Uterus (tissue), 4 donors: ENCODE results near the gene PRSS33. TPM values are rescaled to one million over a fixed set of nuclear protein-coding genes. Genes with fewer than 3 reads are reported as not detected.

Experiments
- DNase-seq, 2 donors: peaks; one replicate each; pipeline ENCODE4 v3.0.0-alpha.2; 2019 to 2020
- H3K27ac ChIP-seq, 2 donors: fragments of 200-600 bp; sonication (generic); 1 replicate in 1 of 2; 2 replicates in 1 of 2; pipeline ENCODE4 v1.5.1; 2016 to 2018
- H3K27me3 ChIP-seq, 2 donors: fragments of 200-600 bp; sonication (generic); one replicate each; pipeline ENCODE4 v1.5.1; 2018 to 2019; ENCODE audit warnings: control low read depth in 1 of 2
- H3K36me3 ChIP-seq, 2 donors: fragments of 200-600 bp; sonication (generic); one replicate each; pipeline ENCODE4 v1.5.1; 2019; ENCODE audit warnings: control low read depth in 1 of 2
- H3K4me1 ChIP-seq, 2 donors: fragments of 200-600 bp; sonication (generic); one replicate each; pipeline ENCODE4 v1.5.1; 2018 to 2019; ENCODE audit warnings: control low read depth in 1 of 2
- H3K4me3 ChIP-seq, 2 donors: fragments of 200-600 bp; sonication (generic); 1 replicate in 1 of 2; 2 replicates in 1 of 2; pipeline ENCODE4 v1.5.1; 2018 to 2019; ENCODE audit warnings: mild to moderate bottlenecking in 1 of 2
- H3K9me3 ChIP-seq, 2 donors: fragments of 200-600 bp; sonication (generic); one replicate each; pipeline ENCODE4 v1.5.1; 2019; ENCODE audit warnings: control low read depth in 1 of 2
- POLR2A ChIP-seq, 2 donors: fragments of 450-650 bp; IDR thresholded peaks; one replicate each; pipeline ENCODE4 v1.6.1; 2016; ENCODE audit warnings: antibody characterized with exemption in 2 of 2, mild to moderate bottlenecking in 1 of 2, moderate library complexity in 1 of 2
- intact Hi-C: fragments of 100-400 bp; cut with DNase I; formaldehyde crosslinking; loops from one replicate; pipeline ENCODE4 v1.15.1; 2023; ENCODE audit warnings: low total_unique reads
- total RNA-seq, 4 donors: library from RNA; depleted of rRNA in 3 of 4; stranded (reverse); fragments of >200 nt in 3 of 4; gene quantifications; one replicate each; pipeline versions ENCODE4 v1.1.0 to v1.2.4, GENCODE V29; 2014 to 2023
- TF ChIP-seq, protein P1 (sequence below), 4 experiments: fragments of 200-600 bp in 2 of 4; fragments of 450-650 bp in 2 of 4; sonication (generic) in 2 of 4; IDR thresholded peaks; one replicate each; pipeline ENCODE4 v1.5.1; 2016 to 2019; ENCODE audit warnings: antibody characterized with exemption in 4 of 4, mild to moderate bottlenecking in 2 of 4, moderate library complexity in 1 of 4
- donor health status: DM: yes; HTN: yes; CAD: no.

The PRSS33 gene
- total RNA-seq, 4 donors from 2014 or later: 0.21 TPM; not detected in 3

DNA sequence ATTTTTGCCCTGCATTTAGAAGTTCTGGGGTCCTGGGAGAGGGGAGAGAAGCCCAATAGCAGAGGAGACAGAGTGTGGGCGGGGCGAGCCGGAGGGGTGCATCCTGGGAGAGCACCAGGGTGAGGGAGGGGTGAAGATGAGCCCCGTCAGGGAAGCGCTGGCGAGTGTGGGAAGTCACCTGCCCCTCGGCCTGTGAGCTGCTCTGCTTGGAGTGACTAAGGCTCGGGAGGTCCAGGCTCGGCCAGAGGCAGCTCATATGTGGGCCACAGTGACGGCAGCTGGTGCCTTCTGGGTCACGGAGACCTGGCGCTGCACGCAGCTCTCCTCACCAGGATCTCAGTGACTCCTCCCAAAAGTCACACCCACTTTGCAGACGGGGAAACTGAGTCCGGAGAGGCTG, 43.8 kb upstream of the PRSS33 start:
- Histone ChIP-seq H3K9me3 (no peaks in the 10 kb centered on the region), H3K4me3 (no peak overlapping the region), H3K4me1 (no peaks in the 10 kb centered on the region), H3K27ac (no peak overlapping the region), H3K36me3 (no peaks in the 10 kb centered on the region), H3K27me3 (no peaks in the 10 kb centered on the region)
- intact Hi-C loops: no loop called here
- DNase-seq: no peak
- TF ChIP-seq, protein P1, sequence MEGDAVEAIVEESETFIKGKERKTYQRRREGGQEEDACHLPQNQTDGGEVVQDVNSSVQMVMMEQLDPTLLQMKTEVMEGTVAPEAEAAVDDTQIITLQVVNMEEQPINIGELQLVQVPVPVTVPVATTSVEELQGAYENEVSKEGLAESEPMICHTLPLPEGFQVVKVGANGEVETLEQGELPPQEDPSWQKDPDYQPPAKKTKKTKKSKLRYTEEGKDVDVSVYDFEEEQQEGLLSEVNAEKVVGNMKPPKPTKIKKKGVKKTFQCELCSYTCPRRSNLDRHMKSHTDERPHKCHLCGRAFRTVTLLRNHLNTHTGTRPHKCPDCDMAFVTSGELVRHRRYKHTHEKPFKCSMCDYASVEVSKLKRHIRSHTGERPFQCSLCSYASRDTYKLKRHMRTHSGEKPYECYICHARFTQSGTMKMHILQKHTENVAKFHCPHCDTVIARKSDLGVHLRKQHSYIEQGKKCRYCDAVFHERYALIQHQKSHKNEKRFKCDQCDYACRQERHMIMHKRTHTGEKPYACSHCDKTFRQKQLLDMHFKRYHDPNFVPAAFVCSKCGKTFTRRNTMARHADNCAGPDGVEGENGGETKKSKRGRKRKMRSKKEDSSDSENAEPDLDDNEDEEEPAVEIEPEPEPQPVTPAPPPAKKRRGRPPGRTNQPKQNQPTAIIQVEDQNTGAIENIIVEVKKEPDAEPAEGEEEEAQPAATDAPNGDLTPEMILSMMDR (IDR thresholded peaks at IDR 0.05): no peak
- TF ChIP-seq POLR2A (IDR thresholded peaks at IDR 0.05): no peak

DNA sequence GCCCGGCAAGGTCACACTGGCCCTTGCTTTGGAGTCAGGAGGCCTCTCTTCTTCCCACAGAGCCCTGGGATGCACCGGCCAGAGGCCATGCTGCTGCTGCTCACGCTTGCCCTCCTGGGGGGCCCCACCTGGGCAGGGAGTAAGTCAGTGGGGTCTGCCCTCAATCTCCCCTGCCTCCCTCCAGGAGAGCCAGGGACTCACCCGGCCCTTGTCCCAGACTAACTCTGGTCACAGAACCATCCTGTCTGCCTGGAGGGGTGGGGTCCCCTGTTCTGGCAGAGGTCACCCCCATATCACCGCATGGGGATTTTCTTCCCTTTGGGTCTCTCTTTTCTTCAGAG, 43.0 kb upstream of the PRSS33 start:
- H3K27ac ChIP-seq: no peak overlapping the region
- H3K9me3 ChIP-seq: no peaks in the 10 kb centered on the region
- DNase-seq: no peak
- TF ChIP-seq, protein P1 (IDR thresholded peaks at IDR 0.05): no peak
- no peak for TF ChIP-seq POLR2A (IDR thresholded peaks at IDR 0.05)
- intact Hi-C loops: no loop called here
- no peaks in the 10 kb centered on the region for H3K27me3 ChIP-seq
- H3K4me3 ChIP-seq: no peak overlapping the region
- H3K4me1 ChIP-seq: no peaks in the 10 kb centered on the region
- H3K36me3 ChIP-seq: no peaks in the 10 kb centered on the region

DNA sequence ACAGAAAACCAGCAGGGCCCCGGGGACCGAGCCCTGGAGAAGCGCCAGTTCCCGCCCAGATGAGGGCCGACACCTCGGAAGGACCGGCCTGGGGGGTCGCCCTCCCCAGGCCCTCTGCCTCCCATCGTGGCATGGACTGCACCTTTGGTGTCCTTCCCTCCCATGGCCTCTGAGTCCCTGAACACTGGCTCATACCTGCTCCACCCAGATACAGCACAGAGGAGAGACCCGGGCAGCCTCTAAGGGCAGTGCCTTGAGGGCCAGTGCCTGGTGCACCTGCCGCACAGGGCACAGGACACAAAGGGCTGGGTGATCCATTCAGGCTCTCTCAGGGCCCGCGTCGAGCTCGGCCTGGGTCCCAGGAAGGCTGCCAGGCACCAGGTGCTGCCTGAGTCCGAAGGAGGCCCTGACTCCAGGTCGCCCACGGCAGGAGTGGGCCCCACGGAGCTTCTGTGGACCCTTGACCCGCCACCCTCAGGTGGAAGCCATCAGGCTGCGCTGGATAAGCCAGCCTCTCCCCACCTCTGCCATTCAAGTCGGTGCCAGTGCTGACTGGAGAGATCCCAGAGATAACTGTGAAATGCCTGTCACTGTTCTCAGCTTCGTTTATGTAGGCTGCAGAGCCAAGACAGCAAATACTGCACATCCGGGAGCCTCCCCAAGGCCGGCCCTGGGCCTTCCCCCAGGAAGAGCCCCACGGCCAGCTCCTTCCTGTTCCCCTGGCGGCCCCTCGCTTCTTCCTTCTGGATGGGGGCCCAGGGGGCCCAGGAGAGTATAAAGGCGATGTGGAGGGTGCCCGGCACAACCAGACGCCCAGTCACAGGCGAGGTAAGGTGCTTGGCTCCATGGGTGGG, 42.4 kb upstream of the PRSS33 start, which contains the start of gene ZG16B:
ZG16B (plus strand) TSS at position 803 of the 854 bp plus-strand sequence. CDS start 139 bp downstream, outside the sequence.
- Histone ChIP-seq H3K4me1 (no peaks in the 10 kb centered on the region), H3K27ac (no peak within 1 kb of the TSS), H3K36me3 (no peaks in the 10 kb centered on the region), H3K4me3 (no peak within 1 kb of the TSS), H3K9me3 (no peaks in the 10 kb centered on the region), H3K27me3 (no peaks in the 10 kb centered on the region)
- intact Hi-C loops: no loop called here
- TF ChIP-seq, protein P1 (IDR thresholded peaks at IDR 0.05): no peak
- TF ChIP-seq POLR2A (IDR thresholded peaks at IDR 0.05): no peak
- no peak for DNase-seq

DNA sequence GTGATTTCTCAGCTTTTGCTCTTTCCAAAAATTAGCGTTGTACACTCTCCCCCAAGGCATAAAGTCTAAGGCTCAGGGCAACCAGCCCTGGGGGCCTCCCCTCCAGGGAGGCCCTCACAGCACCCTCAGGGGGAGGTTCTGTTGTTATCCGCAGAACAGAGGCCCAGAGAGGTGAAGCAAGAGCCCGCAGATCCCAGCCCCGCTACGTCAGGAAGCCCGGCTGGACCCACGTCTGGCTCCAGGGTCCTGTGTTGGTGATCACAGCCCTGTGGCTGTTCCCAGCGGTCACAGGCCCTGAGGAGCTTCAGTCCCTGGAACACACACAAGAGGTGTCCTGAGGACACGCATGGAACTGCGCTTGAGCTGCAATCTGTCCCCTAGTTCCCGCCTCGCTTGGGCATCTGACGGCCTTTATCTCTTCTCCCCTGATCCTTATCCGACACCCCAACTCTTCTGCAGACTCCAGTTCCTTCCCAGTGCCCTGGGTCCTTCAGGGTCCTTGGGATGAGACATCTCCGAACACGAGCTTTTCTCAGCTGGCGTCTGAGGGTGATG, 41.6 kb upstream of the PRSS33 start:
- H3K27me3 ChIP-seq: no peaks in the 10 kb centered on the region
- H3K4me3 ChIP-seq: no peak overlapping the region
- no peak for DNase-seq
- H3K27ac ChIP-seq: no peak overlapping the region
- H3K4me1 ChIP-seq: no peaks in the 10 kb centered on the region
- H3K36me3 ChIP-seq: no peaks in the 10 kb centered on the region
- no peaks in the 10 kb centered on the region for H3K9me3 ChIP-seq
- intact Hi-C loops: no loop called here
- TF ChIP-seq, protein P1 (IDR thresholded peaks at IDR 0.05): no peak
- no peak for TF ChIP-seq POLR2A (IDR thresholded peaks at IDR 0.05)

DNA sequence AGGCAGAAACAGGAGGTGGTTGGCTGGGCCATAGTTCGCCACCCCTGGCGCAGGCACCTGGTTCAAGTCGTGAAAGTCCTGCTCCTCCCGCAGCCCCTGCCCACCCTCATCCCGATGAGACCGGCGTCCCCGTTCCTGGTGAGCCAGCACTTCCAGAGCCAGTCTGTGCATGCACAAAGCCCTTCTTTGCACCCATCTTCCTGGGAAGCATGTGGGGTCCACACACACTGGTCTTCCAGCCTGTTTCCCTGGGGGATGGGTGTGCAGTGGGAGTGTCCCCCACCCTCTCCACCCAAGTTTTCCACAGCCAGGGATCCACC, 41.1 kb upstream of the PRSS33 start:
- H3K36me3 ChIP-seq: no peaks in the 10 kb centered on the region
- intact Hi-C loops: no loop called here
- no peaks in the 10 kb centered on the region for H3K27me3 ChIP-seq
- no peaks in the 10 kb centered on the region for H3K4me1 ChIP-seq
- no peaks in the 10 kb centered on the region for H3K9me3 ChIP-seq
- H3K27ac ChIP-seq: no peak overlapping the region
- TF ChIP-seq POLR2A (IDR thresholded peaks at IDR 0.05): no peak
- TF ChIP-seq, protein P1 (IDR thresholded peaks at IDR 0.05): no peak
- H3K4me3 ChIP-seq: no peak overlapping the region
- DNase-seq: no peak
